ENCODE data around the gene METTL6. TPM values are rescaled to one million over a fixed set of nuclear protein-coding genes. Genes with fewer than 3 reads are reported as not detected.
"Not testable (repeated sequence)": the region's sequence is repeated elsewhere in the genome, so short reads cannot be mapped to it uniquely, and the experiment has no call there.

Gene METTL6
- total RNA-seq, 1 donor from 2014 or later, result 19.7 TPM

GRCh38 chr3:15403495-15403894 is 23.8 kb downstream of the METTL6 start:
- H3K36me3 Mint-ChIP-seq (ENCODE audit: low read depth), result no peaks in the 10 kb centered on the region
- H3K9me3 Mint-ChIP-seq (ENCODE audit: low read depth), result no peaks in the 10 kb centered on the region
- no peaks in the 10 kb centered on the region for H3K27me3 Mint-ChIP-seq (ENCODE audit: low read depth)
- TF ChIP-seq, protein P1, sequence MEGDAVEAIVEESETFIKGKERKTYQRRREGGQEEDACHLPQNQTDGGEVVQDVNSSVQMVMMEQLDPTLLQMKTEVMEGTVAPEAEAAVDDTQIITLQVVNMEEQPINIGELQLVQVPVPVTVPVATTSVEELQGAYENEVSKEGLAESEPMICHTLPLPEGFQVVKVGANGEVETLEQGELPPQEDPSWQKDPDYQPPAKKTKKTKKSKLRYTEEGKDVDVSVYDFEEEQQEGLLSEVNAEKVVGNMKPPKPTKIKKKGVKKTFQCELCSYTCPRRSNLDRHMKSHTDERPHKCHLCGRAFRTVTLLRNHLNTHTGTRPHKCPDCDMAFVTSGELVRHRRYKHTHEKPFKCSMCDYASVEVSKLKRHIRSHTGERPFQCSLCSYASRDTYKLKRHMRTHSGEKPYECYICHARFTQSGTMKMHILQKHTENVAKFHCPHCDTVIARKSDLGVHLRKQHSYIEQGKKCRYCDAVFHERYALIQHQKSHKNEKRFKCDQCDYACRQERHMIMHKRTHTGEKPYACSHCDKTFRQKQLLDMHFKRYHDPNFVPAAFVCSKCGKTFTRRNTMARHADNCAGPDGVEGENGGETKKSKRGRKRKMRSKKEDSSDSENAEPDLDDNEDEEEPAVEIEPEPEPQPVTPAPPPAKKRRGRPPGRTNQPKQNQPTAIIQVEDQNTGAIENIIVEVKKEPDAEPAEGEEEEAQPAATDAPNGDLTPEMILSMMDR (IDR thresholded peaks at IDR 0.05), result no peak
- no peak overlapping the region for H3K27ac Mint-ChIP-seq (ENCODE audit: unreplicated experiment)
- DNase-seq (ENCODE audit: low spot score), result no peak
- no peak overlapping the region for H3K4me3 Mint-ChIP-seq (ENCODE audit: unreplicated experiment)
- peaks cover 2% of the 10 kb centered on the region for H3K4me1 Mint-ChIP-seq (ENCODE audit: low read depth)

DNA sequence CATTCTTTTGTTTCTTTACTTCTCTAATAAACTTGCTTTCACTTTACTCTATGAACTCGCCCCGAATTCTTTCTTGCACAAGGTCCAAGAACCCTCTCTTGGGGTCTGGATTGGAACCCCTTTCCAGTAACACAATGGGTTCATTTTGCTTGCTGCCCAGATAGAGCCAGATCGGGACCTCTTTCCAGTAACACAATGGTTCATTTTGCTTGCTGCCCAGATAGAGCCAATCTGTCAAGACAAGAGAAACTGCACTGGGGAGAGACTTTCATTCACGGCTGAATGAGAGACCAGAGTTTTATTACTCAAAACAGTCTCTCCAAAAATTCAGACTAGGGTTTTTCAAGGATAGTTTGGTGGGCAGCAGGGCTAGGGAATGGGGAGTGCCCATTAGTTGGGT is 25.4 kb downstream of the METTL6 start:
- no peak for DNase-seq (ENCODE audit: low spot score)
- Mint-ChIP-seq H3K27ac (ENCODE audit: unreplicated experiment) (no peak overlapping the region), H3K27me3 (ENCODE audit: low read depth) (no peaks in the 10 kb centered on the region), H3K36me3 (ENCODE audit: low read depth) (peaks cover 4% of the 10 kb centered on the region), H3K9me3 (ENCODE audit: low read depth) (peaks cover 5% of the 10 kb centered on the region), H3K4me1 (ENCODE audit: low read depth) (peaks cover 2% of the 10 kb centered on the region), H3K4me3 (ENCODE audit: unreplicated experiment) (no peak overlapping the region)
- TF ChIP-seq, protein P1 (IDR thresholded peaks at IDR 0.05), result no peak

- DNase-seq (ENCODE audit: low spot score), result no peak
- no peak overlapping the region for H3K27ac Mint-ChIP-seq (ENCODE audit: unreplicated experiment)
- H3K4me3 Mint-ChIP-seq (ENCODE audit: unreplicated experiment), result no peak overlapping the region
- H3K27me3 Mint-ChIP-seq (ENCODE audit: low read depth), result peaks cover 3% of the 10 kb centered on the region
- no peaks in the 10 kb centered on the region for H3K4me1 Mint-ChIP-seq (ENCODE audit: low read depth)
- peaks cover 5% of the 10 kb centered on the region for H3K36me3 Mint-ChIP-seq (ENCODE audit: low read depth)
- peaks cover 11% of the 10 kb centered on the region for H3K9me3 Mint-ChIP-seq (ENCODE audit: low read depth)
- TF ChIP-seq, protein P1 (IDR thresholded peaks at IDR 0.05), result no peak
These were observed 27.4 kb downstream of the METTL6 start for GRCh38 chr3:15399970-15400369.

DNA sequence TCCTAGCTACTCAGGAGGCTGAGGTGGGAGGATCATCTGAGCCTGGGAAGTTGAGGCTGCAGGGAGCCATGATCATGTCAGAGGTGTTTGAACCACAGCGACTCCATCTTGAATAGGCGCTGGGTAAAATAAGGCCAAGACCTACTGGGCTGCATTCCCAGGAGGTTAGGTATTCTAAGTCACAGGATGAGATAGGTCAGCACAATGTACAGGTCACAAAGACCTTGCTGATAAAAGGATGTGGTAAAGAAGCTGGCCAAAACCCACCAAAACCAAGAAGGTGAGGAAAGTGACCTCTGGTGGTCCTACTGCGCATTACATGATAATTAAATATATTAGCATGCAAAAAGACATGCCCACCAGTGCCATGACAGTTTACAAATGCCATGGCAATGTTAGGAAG is 28.6 kb downstream of the METTL6 start:
- not testable (repeated sequence) for DNase-seq (ENCODE audit: low spot score); H3K36me3 Mint-ChIP-seq (ENCODE audit: low read depth); H3K27ac Mint-ChIP-seq (ENCODE audit: unreplicated experiment); H3K4me3 Mint-ChIP-seq (ENCODE audit: unreplicated experiment); H3K4me1 Mint-ChIP-seq (ENCODE audit: low read depth); H3K27me3 Mint-ChIP-seq (ENCODE audit: low read depth)
- peaks cover 16% of the 10 kb centered on the region for H3K9me3 Mint-ChIP-seq (ENCODE audit: low read depth)

DNA sequence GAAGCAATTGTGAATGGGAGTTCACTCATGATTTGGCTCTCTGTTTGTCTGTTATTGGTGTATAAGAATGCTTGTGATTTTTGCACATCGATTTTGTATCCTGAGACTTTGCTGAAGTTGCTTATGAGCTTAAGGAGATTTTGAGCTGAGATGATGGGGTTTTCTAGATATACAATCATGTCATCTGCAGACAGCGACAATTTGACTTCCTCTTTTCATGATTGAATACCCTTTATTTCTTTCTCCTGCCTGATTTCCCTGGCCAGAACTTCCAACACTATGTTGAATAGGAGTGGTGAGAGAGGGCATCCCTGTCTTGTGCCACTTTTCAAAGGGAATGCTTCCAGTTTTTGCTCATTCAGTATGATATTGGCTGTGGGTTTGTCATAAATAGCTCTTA is 34.1 kb downstream of the METTL6 start:
- H3K27me3 Mint-ChIP-seq (ENCODE audit: low read depth); DNase-seq (ENCODE audit: low spot score); H3K36me3 Mint-ChIP-seq (ENCODE audit: low read depth); H3K4me1 Mint-ChIP-seq (ENCODE audit: low read depth); H3K4me3 Mint-ChIP-seq (ENCODE audit: unreplicated experiment); H3K27ac Mint-ChIP-seq (ENCODE audit: unreplicated experiment): not testable (repeated sequence)
- H3K9me3 Mint-ChIP-seq (ENCODE audit: low read depth), result peaks cover 19% of the 10 kb centered on the region

DNA sequence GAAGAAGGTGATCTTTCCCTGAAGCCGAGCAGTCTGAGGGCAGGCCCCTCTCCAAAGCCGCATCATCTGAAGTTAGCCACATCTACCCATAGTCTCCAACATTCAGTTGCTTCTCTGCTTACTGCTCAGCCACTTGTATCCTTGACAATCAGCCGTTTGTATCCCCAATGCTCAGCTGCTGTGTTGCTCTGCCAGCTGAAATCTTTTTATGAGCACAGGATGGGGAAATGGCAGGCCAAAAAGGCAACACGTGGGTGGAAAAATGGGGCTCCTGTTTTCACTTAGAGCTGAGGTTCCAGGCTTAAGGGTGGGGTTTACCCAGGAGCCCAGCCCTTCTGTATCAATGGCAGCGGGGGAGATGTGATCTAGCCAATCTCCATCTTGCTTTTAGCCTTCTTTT is 36.3 kb downstream of the METTL6 start:
- H3K36me3 Mint-ChIP-seq (ENCODE audit: low read depth), result peaks cover 4% of the 10 kb centered on the region
- H3K4me1 Mint-ChIP-seq (ENCODE audit: low read depth), result no peaks in the 10 kb centered on the region
- TF ChIP-seq, protein P1 (IDR thresholded peaks at IDR 0.05), result no peak
- H3K27ac Mint-ChIP-seq (ENCODE audit: unreplicated experiment), result no peak overlapping the region
- DNase-seq (ENCODE audit: low spot score), result no peak
- no peak overlapping the region for H3K4me3 Mint-ChIP-seq (ENCODE audit: unreplicated experiment)
- H3K9me3 Mint-ChIP-seq (ENCODE audit: low read depth), result peaks cover 19% of the 10 kb centered on the region
- peaks cover 4% of the 10 kb centered on the region for H3K27me3 Mint-ChIP-seq (ENCODE audit: low read depth)

All from chondrocyte (in vitro differentiated cells).